Measurements from ENCODE around the gene TP53I3. TPM values are rescaled to one million over a fixed set of nuclear protein-coding genes. Genes with fewer than 3 reads are reported as not detected.

Gene TP53I3
- total RNA-seq, 4 donors from 2014 or later, result 69.5 to 129 (median 84.7) TPM

GRCh38 chr2:24123195-24123921 is 38.7 kb upstream of the TP53I3 start, which contains the start of the genes FAM228B and PFN4:
TSS of gene FAM228B (plus strand) at chr2:24123469. CDS start at chr2:24124362, 893 bp downstream.
TSS of gene PFN4 (minus strand) at chr2:24123334. CDS start at chr2:24122535, 799 bp downstream.
- TF ChIP-seq CTCF (IDR thresholded peaks at IDR 0.05) (no peak), POLR2A (IDR thresholded peaks at IDR 0.05) (peak in 2 of 4 donors; percentile 81 to 86)
- Histone ChIP-seq H3K4me3 (peak within 1 kb of the TSS; percentile 67 to 90 (median 82)), H3K4me1 (peaks cover 0 to 32% (median 14%) of the 10 kb centered on the region in 3 donors), H3K27ac (peak within 1 kb of the TSS; percentile 86 to 95 (median 92)), H3K27me3 (no peaks in the 10 kb centered on the region), H3K9me3 (no peaks in the 10 kb centered on the region), H3K36me3 (no peaks in the 10 kb centered on the region)
- no CpG with 5 or more reads among the region's 103 CpGs for WGBS, 2 donors
- DNase-seq, result peak; percentile 27
- intact Hi-C loops (cut with DNase I), result no loop called here

GRCh38 chr2:24122366-24123194 is 37.9 kb upstream of the TP53I3 start:
- no peak for DNase-seq
- Histone ChIP-seq H3K4me1 (peaks cover 0 to 32% (median 14%) of the 10 kb centered on the region in 3 donors), H3K9me3 (no peaks in the 10 kb centered on the region), H3K4me3 (peak overlapping the region; percentile 67 to 90 (median 82)), H3K36me3 (no peaks in the 10 kb centered on the region), H3K27me3 (no peaks in the 10 kb centered on the region), H3K27ac (peak overlapping the region; percentile 86 to 95 (median 92))
- intact Hi-C loops (cut with DNase I), result no loop called here
- WGBS, 2 donors, result 11 to 15% methylated on average over 9 to 12 of the region's 15 CpGs
- TF ChIP-seq POLR2A (IDR thresholded peaks at IDR 0.05), result no peak
- TF ChIP-seq CTCF (IDR thresholded peaks at IDR 0.05), result no peak

GRCh38 chr2:24121469-24121868 is 36.8 kb upstream of the TP53I3 start:
- H3K9me3 ChIP-seq, result no peaks in the 10 kb centered on the region
- 71 to 73% methylated on average over 4 of the region's 4 CpGs for WGBS, 2 donors
- intact Hi-C loops (cut with DNase I), result no loop called here
- H3K27me3 ChIP-seq, result no peaks in the 10 kb centered on the region
- H3K36me3 ChIP-seq, result no peaks in the 10 kb centered on the region
- H3K4me1 ChIP-seq, result peaks cover 0 to 32% (median 14%) of the 10 kb centered on the region in 3 donors
- TF ChIP-seq POLR2A (IDR thresholded peaks at IDR 0.05), result no peak
- TF ChIP-seq CTCF (IDR thresholded peaks at IDR 0.05), result no peak
- no peak for DNase-seq
- peak overlapping the region in 1 of 4 donors; percentile 86 for H3K27ac ChIP-seq
- no peak overlapping the region for H3K4me3 ChIP-seq

GRCh38 chr2:24121066-24121465 is 36.4 kb upstream of the TP53I3 start:
- no peaks in the 10 kb centered on the region for H3K36me3 ChIP-seq
- H3K9me3 ChIP-seq, result no peaks in the 10 kb centered on the region
- peaks cover 0 to 29% (median 14%) of the 10 kb centered on the region in 3 donors for H3K4me1 ChIP-seq
- no peak overlapping the region for H3K27ac ChIP-seq
- TF ChIP-seq CTCF (IDR thresholded peaks at IDR 0.05), result no peak
- no peak for TF ChIP-seq POLR2A (IDR thresholded peaks at IDR 0.05)
- WGBS, 2 donors, result 61 to 64% methylated on average over 5 of the region's 5 CpGs
- no peak for DNase-seq
- H3K27me3 ChIP-seq, result no peaks in the 10 kb centered on the region
- H3K4me3 ChIP-seq, result no peak overlapping the region
- intact Hi-C loops (cut with DNase I), result no loop called here

- no peaks in the 10 kb centered on the region for H3K9me3 ChIP-seq
- peaks cover 0 to 5% (median 0%) of the 10 kb centered on the region in 3 donors for H3K36me3 ChIP-seq
- peaks cover 0 to 13% (median 6%) of the 10 kb centered on the region in 3 donors for H3K4me1 ChIP-seq
- H3K4me3 ChIP-seq, result no peak overlapping the region
- H3K27me3 ChIP-seq, result no peaks in the 10 kb centered on the region
- no peak overlapping the region for H3K27ac ChIP-seq
- no peak for DNase-seq
- TF ChIP-seq CTCF (IDR thresholded peaks at IDR 0.05), result no peak
- TF ChIP-seq POLR2A (IDR thresholded peaks at IDR 0.05), result no peak
- intact Hi-C loops (cut with DNase I), result no loop called here
- 58 to 64% methylated on average over 1 of the region's 1 CpG for WGBS, 2 donors
Observed at GRCh38 chr2:24117902-24118301, 33.3 kb upstream of the TP53I3 start.
